Measurements from ENCODE around the gene CLBA1.
"Not testable (repeated sequence)": the region's sequence is repeated elsewhere in the genome, so short reads cannot be mapped to it uniquely, and the experiment has no call there.

CLBA1 gene

DNA sequence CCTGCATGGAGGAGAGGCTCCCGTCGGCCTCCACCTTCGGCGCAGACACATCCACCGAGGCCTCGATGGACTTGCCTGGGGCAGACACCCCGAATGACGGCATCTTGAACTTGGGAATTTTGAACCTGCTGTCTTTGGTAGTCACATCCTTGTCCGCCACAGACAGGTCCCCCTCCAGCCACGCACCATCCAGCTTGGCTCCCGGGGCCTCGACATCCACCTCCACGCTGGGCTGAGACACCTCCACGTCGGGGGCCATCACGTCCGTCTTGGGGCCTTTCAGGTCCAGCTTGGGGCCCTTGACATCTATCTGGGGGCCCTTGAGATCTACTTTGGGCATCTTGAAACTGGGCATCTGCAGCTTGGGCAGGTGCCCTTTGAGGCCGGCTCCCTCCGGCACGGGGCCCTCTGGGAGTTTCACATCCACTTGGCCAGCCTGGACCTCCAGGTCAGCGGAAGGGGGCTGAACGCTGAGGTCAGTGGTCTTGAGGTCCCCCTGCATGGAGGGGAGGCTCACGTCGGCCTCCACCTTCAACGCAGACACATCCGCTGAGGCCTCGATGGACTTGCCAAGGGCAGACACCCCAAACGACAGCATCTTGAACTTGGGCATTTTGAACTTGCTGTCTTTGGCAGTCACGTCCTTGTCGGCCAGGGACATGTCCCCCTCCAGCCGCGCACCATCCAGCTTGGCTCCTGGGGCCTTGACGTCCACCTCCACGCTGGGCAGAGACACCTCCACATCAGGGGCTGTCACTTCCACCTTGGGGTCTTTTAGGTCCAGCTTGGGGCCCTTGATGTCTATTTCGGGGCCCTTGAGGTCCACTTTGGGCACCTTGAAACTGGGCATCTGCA lies 37.5 kb upstream of the CLBA1 start:
- not testable (repeated sequence) for DNase-seq

DNA sequence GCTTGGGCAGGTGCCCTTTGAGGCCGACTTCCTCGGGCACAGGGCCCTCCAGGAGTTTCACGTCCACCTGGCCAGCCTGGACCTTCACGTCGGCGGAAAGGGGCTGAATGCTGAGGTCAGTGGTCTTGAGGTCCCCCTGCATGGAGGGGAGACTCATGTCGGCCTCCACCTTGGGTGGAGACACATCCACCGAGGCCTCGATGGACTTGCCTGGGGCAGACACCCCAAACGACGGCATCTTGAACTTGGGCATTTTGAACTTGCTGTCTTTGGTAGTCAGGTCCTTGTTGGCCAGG lies 36.9 kb upstream of the CLBA1 start:
- DNase-seq, result no peak

DNA sequence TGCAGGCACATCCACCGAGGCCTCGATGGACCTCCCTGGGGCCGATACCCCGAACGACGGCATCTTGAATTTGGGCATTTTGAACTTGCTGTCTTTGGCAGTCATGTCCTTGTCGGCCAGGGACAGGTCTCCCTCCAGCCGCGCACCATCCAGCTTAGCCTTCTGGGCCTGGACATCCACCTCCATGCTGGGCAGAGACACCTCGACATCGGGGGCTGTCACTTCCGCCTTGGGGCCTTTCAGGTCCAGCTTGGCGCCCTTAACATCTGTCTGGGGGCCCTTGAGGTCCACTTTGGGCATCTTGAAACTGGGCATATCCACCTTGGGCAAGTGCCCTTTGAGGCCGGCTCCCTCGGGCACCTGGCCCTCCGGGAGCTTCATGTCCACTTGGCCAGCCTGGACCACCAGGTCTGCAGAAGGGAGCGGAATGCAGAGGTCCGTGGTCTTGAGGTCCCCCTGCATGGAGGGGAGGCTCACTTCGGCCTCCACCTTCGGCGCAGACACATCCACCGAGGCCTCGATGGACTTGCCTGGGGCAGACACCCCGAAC lies 36.1 kb upstream of the CLBA1 start:
- not testable (repeated sequence) for DNase-seq

DNA sequence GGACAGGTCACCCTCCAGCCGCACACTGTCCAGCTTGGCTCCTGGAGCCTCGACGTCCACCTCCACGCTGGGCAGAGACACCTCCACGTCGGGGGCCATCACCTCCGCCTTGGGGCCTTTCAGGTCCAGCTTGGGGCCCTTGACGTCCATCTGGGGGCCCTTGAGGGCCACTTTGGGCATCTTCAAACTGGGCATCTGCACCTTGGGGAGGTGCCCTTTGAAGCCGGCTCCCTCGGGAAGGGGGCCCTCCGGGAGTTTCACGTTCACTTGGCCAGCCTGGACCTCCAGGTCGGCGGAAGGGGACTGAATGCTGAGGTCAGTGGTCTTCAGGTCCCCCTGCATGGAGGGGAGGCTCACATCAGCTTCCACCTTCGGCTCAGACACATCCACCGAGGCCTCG lies 35.6 kb upstream of the CLBA1 start:
- no peak for DNase-seq

DNA sequence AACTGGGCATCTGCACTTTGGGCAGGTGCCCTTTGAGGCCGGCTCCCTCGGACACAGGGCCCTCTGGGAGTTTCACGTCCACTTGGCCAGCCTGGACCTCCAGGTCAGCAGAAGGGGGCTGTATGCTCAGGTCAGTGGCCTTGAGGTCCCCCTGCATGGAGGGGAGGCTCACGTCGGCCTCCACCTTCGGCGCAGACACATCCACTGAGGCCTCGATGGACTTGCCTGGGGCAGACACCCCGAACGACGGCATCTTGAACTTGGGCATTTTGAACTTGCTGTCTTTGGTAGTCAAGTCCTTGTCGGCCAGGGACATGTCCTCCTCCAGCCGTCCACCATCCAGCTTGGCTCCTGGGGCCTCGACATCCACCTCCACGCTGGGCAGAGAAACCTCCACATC lies 34.9 kb upstream of the CLBA1 start:
- not testable (repeated sequence) for DNase-seq

DNA sequence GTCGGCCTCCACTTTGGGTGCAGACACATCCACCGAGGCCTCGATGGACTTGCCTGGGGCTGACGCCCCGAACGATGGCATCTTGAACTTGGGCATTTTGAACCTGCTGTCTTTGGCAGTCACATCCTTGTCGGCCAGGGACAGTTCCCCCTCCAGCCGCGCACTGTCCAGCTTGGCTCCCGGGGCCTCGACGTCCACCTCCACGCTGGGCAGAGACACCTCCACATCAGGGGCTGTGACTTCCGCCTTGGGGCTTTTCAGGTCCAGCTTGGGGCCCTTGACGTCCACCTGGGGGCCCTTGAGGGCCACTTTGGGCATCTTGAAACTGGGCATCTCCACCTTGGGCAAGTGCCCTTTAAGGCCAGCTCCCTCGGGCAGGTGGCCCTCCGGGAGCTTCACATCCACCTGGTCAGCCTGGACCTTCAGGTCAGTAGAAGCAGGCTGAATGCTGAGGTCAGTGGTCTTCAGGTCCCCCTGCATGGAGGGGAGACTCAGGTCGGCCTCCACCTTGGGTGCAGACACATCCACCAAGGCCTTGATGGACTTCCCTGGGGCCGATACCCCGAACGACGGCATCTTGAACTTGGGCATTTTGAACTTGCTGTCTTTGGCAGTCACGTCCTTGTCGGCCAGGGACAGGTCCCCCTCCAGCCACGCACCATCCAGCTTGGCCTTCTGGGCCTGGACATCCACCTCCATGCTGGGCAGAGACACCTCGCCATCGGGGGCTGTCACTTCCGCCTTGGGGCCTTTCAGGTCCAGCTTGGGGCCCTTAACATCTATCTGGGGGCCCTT lies 33.5 kb upstream of the CLBA1 start:
- DNase-seq, result not testable (repeated sequence)

DNA sequence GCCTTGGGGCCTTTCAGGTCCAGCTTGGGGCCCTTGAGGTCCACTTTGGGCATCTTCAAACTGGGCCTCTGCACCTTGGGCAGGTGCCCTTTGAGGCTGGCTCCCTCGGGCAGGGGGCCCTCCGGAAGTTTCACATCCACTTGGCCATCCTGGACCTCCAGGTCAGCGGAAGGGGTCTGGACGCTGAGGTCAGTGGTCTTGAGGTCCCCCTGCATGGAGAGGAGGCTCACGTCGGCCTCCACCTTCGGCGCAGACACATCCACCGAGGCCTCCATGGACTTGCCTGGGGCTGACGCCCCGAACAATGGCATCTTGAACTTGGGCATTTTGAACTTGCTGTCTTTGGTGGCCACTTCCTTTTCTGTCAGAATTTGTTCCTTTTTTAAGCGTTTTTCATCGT lies 32.5 kb upstream of the CLBA1 start:
- DNase-seq, result no peak

DNA sequence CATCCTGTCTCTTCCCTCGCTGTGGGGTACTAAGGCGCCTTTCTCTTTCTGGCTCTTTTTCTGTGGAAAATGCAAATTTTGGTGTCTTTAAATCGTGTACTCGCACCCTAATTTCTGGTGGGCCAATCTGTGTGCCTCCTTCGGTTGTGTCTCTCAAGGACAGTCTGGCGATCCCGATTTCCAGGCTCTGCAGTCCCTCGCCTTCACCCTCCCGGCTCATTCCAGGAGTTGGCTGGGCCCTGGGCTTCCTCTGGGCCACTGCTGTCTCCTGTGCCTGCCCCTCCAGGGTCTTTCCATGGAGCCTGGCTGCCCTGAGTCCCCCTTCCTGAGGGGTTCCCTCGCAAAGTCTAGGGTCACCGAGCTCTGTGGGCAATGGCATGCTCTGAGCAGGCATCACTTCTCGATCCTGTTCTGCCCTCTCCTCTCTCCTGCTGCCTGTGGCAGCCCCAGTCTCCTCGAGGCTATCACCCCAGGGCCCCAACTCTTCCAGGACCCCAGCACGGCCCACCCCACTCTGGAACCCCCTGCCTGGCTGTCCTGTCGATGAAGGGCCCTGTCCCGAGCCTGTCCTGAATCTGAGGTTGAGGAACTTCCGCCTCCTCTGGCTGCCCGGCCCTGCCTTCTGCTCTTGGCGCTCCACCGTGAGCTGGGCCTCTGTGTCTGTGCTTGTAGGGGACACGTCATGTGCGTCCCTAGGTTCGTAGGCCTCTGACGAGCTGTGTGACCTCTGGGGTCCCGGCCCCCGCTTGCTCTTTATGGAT lies 31.5 kb upstream of the CLBA1 start:
- no peak for DNase-seq

DNA sequence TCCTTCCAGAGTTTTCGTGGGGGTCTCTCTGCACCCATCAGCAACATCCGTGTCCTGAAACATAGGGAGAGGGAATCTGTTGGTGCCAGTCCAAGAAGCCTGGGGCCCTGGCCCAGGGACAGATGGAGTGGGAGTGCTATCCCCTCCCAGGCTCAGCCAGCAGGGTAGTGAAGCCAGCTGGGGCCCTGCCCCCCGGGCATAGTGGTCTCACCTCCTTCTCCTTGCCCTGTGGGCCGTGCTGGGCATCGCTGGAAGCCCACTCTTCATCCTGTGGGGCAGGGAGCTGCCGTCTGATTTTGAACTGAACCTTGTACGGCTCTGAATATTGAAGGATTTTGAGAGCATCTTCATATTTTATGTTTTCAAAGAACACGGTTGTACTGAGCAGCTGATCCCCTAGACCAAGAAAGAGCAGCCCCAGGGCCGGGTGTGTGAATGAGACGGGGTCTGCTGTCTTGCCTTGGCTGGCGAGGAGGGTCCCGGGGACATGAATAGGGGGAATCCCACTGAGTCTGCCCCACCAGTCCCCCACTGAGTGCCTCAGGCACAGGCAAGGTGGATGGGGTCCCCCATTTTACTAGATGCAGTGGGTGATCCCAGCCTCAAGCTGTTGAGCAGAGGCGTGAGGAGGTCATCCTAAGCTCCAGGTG lies 30.7 kb upstream of the CLBA1 start:
- no peak for DNase-seq

DNA sequence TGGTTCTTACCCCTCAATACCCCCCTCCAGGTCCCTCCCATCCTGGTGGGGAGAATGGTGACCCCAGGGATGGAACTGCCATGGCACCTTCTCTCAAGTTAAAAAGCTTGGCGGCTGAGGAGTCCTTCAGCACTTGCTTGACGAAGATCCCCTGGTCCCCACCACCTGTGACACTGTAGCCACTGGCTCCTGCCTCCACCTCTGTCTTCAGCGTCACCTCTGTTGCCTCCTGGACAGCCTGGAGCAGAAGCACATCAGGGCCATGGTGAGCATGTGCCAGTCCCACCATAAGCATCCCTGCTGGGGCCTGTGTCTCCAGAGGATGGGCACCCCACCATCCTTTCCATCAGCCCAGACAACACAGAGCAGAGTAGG lies 30.2 kb upstream of the CLBA1 start:
- DNase-seq, result no peak

DNA sequence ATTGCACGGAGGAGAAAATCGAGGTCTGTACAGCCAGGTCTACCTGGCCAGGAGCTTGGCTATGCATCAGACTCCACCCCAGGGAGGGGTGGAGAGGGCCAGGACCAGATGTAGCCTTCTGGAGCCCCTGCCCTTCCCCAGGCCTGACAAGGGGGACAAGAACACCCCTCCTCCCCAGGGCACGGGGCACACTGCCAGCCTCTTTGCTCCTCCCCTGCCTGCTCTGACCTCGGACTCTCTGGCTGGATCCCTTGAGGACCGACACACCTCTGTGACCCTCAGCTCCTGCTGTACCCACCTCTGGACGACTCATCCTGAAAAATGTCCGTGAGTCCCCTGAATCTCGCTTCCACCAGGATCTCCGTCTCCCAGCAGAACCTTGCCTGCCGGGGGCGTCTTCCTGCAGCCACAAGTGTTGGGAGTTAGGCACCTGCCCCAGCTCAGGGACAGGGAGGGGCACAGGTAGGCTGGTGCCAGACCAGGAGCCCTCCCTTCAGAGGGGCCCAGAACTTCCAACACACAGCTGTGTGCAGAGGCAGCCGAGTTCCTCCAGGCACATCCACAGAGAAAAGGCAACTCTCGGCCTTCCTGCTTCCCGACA lies 29.2 kb upstream of the CLBA1 start:
- DNase-seq, result no peak

DNA sequence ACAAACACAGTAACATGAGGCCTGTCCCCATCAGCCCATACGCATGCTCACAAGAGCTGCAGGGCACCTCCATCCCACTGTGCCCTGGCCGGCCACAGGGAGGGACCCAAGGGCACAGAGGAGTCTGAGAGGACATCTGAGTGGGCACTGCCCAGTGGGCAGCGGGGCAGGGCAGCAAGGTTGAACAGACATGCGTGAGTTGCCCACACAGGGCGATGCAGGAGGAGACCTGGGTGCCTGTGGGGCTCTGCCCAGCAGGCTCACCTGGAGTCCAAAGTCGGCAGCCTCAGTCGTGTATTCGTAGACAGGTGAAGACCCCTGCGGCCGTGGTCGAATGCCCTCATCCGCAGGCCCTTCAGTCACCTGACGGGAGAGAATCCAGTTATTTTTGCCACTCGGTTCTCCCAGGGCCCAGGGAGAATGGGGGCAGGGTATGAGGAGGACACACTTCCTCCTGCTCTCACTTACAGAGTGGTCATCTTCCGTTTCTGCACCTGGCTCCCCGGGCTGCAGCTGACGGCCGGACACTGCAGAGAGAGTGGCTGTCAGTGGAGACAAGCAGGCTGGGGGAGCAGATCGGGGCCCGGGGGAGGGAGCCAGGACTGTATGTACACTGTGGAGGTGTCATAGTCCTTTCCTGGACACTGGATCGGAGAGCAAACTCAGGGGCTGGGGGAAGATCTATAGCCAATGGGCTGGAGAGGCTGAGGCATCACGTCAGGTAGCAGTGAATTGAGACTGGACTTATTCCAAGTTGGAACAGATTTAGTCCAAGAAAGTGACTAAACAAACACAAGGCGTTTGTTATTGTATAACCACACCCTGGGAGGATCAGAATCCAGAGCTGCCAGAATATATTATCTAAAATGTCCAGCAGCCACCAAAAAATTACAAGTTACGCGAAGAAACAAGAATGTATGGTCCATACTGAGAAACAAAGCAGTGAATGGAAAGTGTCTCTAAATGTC lies 28.2 kb upstream of the CLBA1 start:
- no peak for DNase-seq

DNA sequence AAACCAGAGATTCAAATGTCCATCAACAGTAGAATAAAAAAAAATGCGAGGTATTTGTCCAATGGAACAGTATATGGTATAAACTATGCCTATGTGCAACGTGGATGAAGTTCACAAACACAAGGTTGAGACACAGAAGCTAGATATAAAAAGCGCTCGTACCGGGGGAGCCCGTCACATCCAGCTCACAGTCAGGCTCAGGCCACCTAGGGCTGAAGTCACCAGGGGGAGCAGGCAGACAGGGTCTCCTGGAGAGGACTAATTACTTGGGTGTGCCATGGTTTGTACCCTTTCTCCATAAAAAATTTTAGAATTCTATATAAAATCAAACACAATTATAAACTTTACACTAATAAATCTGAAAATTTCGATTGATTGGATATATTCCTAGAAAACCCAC lies 21.0 kb upstream of the CLBA1 start:
- no peak for DNase-seq

DNA sequence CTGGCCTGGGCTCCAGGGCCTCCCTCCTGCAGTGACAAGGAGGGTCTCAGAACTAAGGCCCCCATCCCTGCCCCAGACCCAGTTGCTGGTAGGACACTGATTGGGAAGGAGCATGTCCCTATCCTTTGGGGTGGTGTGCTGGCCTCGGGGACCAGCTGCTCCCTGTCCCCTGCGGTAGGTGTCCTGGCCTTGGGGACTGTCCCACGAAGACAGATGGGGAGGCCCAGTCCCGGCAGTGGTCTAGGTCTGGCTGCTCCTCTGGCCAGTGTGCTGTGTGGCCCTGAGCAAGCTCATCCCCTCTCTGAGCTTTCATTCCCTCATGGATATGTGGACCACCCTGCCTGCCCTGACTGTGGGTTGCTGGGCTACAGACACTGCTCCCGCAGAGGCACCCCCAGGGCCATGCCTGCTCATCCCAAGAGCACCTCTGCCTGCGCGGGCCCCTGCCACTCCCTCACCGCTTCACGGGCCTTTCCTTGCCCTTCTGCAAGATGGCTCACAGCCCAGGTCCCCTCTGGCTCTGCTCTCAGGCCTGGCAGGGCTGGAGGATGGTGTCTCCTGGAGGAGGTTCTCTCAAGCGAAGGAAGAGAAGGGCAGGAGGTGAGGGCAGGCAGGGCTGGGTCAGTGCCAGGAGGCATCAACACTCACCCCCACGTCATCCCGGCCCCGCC lies 19.9 kb upstream of the CLBA1 start:
- DNase-seq, result no peak

DNA sequence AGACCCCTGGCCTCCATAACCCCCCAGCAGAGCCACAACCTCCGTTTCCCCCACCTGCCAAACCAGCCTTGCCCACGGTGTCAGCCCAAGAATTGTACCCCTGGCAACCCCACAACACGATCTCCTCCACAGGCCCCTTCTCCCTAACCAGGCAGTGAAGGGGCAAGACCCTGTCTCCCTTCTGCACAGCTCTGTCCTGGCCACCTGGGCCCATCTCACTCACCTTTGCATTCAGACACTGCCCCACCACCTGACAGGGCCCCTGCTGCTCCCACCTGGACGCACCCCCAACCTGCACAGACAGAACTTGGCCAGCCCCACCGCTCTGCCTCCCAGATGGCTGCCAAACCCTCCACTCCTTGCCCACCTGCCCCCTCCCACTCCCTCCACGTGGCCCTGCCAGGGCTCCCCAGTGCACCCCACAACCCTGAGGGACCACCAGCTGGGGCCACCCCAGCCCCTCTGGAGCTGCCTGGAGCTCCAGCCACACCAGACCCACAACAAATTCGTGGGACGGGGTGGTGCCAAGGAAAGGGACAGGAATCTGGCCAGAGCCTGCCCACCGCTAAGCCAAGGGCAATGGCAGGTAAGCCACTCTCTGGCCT lies 19.2 kb upstream of the CLBA1 start:
- no peak for DNase-seq

DNA sequence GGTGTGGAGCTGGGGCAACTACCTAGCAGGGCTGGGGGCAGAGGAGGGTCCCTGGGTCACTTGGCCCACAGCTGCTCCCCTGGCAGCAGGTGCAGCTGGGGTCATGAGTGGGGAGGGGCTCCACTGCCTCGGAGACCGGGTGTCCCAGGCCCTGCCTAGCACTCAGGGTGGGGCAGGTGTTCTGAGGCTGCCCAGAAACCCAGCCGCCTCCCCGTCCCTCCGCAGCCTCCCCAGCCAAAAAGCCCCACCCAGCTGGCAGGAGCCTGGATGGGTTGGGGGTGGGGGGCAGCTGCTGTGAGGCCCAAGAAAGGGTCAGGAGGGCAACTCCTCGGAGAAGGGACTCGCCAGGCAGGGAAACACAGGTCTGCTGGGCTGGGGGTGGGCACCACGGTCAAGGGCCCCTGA lies 18.6 kb upstream of the CLBA1 start:
- DNase-seq, result no peak

DNA sequence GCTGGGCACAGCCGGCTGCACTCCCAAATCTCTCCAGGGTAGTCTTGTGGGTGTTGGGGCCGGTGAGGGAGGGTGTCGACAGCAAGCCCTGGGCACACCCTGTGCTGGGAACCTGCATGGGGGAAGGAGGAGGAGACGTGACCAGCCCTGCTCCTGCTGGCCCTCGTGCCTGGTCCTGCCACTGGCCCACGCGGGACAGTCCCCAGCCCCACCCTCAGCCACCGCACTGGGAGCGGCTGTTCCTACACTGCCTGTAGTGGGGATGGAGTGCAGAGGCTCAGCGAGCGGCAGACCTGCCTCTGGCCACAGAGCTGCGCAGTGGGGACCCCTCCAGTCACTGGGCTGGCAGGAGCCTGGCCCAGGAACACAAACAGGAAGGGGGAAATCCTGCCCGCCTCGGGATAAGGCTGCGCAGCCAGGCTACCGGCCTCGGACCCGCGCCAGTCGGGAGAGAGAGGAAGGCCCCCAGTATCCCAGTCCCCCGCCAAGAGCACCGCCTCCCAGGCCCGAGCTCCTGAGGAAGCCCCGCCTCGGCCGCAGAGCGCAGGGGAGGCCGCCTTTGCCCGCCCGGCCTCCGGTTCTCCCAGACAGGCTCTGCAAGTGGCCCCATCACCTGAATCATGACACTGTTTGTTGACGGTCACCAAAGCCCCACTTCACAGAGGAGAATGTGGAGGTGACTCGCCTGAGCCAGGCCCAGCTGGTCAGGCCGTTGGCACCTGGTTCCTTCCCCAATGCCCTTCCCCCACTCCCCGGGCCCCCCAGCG lies 18.0 kb upstream of the CLBA1 start:
- DNase-seq, result no peak

DNA sequence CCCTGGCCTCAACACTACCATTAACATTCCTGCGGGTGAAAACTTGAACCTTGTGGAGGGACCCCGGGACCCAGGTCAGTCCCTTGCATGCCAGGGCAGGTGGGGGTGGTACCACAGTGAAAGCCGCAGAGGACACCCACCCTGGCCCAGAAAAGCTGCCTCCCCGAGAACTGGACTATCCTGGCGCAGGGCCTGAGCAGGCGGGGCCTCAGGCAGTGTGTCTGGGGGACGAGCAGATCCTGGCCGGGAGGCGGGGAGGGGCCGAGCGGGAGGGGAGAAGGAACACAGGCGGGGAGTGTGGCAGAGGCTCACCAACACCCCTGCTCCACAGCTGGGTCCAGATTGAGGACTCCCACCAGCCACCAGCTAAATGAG lies 17.4 kb upstream of the CLBA1 start:
- DNase-seq, result no peak
